Gastrocnemius medialis (tissue), 4 donors: ENCODE measurements around the gene GTF2I.

Source experiments
- POLR2A ChIP-seq, 2 donors: fragments of 450-650 bp; IDR thresholded peaks; one replicate each; pipeline ENCODE4 v1.6.1; 2017; ENCODE audit warnings: antibody characterized with exemption in 2 of 2, mild to moderate bottlenecking in 2 of 2, moderate library complexity in 2 of 2
- TF ChIP-seq, protein P1 (sequence below), 5 experiments: fragments of 450-650 bp in 3 of 5; fragments of 200-600 bp in 2 of 5; sonication (generic) in 2 of 5; IDR thresholded peaks in 4 of 5; conservative IDR thresholded peaks in 1 of 5; 1 replicate in 4 of 5; 2 replicates in 1 of 5; pipeline ENCODE4 v1.5.1; 2016 to 2019; ENCODE audit warnings: antibody characterized with exemption in 5 of 5, mild to moderate bottlenecking in 3 of 5, moderate library complexity in 3 of 5

- TF ChIP-seq, protein P1, sequence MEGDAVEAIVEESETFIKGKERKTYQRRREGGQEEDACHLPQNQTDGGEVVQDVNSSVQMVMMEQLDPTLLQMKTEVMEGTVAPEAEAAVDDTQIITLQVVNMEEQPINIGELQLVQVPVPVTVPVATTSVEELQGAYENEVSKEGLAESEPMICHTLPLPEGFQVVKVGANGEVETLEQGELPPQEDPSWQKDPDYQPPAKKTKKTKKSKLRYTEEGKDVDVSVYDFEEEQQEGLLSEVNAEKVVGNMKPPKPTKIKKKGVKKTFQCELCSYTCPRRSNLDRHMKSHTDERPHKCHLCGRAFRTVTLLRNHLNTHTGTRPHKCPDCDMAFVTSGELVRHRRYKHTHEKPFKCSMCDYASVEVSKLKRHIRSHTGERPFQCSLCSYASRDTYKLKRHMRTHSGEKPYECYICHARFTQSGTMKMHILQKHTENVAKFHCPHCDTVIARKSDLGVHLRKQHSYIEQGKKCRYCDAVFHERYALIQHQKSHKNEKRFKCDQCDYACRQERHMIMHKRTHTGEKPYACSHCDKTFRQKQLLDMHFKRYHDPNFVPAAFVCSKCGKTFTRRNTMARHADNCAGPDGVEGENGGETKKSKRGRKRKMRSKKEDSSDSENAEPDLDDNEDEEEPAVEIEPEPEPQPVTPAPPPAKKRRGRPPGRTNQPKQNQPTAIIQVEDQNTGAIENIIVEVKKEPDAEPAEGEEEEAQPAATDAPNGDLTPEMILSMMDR (IDR thresholded peaks at IDR 0.05 in 4 of 5, conservative IDR thresholded peaks at IDR 0.05 in 1 of 5): no peak
- TF ChIP-seq POLR2A (IDR thresholded peaks at IDR 0.05): no peak
These were observed 33.0 kb downstream of the GTF2I start for GRCh38 chr7:74690474-74690873.
